Stimulated activated CD4-positive, alpha-beta T cell treated with anti-CD3 and anti-CD28 coated beads, Interleukin-1b, Interleukin-23, amount 100 ng/mL, for 1 hour (primary cell): Measurements from ENCODE around the gene MDN1.
"Not testable (repeated sequence)": the region's sequence is repeated elsewhere in the genome, so short reads cannot be mapped to it uniquely, and the experiment has no call there.

Experiments
- DNase-seq, 2 donors: peaks; one replicate each; pipeline ENCODE4 v3.0.0-alpha.2; 2020; ENCODE audit warnings: low read depth in 2 of 2

Gene MDN1

GRCh38 chr6:89813422-89813821, 6.2 kb downstream of the MDN1 start:
- not testable (repeated sequence) for DNase-seq

- DNase-seq = no peak
Observed at GRCh38 chr6:89807581-89807980, 12.0 kb downstream of the MDN1 start.

DNA sequence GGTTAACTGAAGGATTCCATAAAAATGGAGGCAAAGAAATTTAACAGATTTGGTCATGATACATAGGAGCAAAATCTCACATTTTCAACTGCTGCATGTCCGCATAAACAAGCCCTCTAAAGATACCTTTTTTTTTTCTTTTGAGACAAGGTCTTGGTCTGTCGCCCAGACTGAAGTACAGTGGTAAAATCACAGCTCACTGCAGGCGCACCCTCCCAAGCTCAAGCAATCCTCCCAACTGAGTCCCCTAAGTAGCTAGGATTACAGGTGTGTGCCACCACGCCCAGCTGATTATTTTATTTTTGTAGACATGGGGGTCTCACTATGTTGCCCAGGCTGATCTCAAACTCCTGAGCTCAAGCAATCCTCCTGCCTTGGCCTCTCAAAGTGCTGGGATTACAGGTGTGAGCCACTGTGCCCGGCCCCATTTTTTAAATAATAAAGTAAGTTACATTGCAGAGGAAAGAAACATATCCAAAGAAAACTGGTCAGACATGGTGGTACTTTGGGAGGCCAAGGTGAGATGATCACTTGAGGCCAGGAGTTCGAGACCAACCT, 13.7 kb downstream of the MDN1 start:
- no peak for DNase-seq

DNA sequence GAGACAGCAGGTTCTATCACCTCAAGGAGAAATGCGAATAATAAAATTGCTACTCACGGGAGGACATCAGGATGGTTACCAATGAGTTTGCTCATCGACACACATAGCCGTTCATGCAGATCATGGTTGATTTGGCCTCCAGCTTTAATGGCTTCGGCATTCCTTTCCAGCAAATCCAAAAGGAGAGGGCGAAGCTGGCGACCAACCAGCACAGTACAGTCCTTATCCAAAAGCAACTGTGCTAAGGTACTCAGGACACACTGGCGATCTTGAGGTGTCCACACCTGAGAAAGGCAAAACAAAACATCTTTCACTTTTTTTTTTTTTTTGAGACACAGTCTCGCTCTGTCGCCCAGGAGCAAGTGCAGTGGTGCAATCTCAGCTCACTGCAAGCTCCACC, 16.3 kb downstream of the MDN1 start:
- no peak for DNase-seq

DNA sequence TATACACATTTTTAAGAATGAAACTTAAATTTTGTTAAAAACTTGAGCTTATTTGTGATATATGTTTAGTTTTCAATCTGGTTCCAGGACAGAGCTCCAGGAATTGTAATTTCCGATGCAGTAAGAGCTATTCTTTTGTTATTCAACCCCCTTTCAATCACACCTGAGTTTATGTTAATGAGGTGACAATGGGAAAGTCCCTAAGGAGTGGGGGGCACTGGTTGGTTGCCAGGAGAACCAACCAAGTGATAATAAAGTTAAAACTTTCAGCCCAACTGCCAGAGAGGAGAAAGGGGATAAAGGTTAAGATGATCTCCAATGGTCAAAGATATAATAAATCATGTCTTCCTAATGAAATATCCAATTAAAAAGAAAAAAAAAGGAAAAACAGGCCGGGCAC, 19.8 kb downstream of the MDN1 start:
- DNase-seq = no peak

- DNase-seq = no peak
Observed at GRCh38 chr6:89799096-89799495, 20.5 kb downstream of the MDN1 start.

DNA sequence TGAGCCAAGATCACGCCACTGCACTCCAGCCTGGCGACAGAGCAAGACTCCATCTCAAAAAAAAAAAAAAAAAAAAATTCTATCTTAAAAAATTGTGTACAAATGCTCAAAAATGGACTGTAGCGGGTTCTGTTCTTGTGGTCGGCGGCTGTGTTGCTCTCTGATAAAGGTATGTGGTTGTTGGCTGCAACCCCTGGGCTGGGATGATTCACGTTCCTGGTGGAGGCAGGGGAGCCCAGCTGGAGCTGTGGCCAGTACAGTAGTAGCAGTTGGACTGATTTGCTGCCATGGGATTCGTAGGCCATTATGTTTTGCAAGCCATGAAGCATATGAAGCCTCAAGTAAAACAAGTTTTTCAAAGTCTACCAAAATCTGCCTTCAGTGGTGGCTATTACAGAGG, 22.3 kb downstream of the MDN1 start:
- DNase-seq = no peak

GRCh38 chr6:89794324-89794723, 25.3 kb downstream of the MDN1 start:
- no peak for DNase-seq

DNA sequence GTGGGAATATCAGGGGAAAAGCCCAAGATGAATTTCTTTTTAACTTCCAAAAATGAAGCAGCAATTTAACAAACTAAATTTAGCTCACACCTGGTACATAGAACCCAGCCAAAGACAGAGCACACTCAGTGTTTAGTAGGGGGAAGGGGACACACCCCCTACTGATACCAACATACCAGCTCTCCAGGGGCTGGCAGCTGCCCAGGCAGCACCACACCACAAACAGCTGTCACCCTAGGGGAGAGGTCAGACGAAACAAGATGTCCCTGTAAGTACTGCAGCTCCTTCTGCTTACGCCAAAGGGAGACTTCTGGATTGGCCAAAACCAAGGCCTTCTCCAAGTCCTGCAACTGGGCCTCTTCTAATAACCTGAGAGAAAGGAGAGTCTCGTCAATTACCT, 26.0 kb downstream of the MDN1 start:
- no peak for DNase-seq

DNA sequence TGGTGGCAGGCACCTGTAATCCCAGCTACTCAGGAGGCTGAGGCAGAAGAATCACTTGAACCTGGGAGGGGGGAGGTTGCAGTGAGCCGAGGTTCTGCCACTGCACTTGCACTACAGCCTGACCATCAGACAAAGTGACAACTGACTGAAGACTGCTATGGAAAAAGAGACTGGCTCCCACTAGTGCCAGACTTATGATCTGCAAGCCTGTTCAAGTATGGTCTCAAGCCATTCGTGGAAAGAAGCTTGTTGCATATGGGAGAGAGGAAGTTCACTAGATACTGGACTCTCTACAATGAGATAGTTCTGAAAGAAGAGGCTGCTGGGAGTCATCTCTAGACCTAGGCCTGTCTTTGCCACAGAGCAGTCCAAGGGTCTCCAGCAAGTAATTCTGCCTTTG, 26.7 kb downstream of the MDN1 start:
- no peak for DNase-seq

DNA sequence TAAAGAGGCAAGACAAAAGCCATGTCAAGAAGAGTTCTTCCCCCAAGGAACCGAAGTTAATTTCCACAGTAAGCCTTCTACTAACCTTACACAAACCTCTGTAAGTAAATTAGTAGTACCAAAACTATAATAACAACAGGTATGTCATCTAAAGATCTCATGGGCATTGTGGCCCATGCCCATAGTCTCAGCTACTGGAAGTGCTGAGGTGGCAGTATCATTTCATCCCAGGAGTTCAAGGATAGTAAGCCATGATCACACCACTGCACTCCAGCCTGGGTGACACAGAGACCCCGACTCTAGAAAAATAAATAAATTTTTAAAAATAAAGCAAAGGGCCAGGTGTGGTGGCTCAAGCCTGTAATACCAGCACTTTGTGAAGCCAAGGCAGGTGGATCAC, 29.2 kb downstream of the MDN1 start:
- no peak for DNase-seq

DNA sequence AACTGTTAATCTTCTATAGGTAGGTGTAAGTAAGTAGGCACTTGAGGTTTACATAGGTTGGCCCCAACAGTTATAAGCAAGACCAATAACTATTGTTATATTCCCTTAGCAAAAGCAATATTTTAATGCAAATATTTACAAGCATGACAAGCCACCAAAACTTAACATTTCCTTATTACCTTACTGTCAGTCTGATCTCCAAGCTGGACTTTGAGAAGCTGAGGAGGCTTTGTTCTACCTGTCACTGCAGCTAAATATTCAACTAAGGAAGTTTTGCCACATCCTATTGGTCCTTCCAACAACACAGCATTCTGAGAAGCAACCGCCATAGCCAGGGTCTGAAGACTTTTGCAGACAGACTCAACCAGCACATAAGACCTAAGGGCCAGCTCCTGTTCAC, 29.6 kb downstream of the MDN1 start:
- no peak for DNase-seq

GRCh38 chr6:89787660-89788328, 31.8 kb downstream of the MDN1 start:
- DNase-seq = no peak

DNA sequence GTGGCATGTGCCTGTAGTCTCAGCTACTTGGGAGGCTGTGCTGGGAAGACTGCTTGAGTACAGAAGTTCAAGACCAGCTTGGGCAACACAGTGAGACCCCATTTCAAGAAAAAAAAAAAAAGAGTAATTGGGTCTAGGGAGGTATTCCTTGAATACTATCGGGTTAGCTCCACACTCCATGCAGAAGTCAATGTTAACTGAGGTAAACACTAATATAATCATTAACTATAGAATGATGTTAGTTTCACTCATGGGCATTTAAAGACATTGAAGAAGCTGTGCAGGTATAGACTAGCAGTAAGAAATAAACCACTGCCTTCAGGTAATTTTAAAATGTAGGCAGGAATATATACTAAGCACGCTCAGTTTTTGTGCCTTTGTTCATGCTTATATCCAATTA, 32.6 kb downstream of the MDN1 start:
- no peak for DNase-seq

- DNase-seq = no peak
Observed at GRCh38 chr6:89784838-89785237, 34.8 kb downstream of the MDN1 start.

- not testable (repeated sequence) for DNase-seq
Observed at GRCh38 chr6:89783293-89783692, 36.3 kb downstream of the MDN1 start.

DNA sequence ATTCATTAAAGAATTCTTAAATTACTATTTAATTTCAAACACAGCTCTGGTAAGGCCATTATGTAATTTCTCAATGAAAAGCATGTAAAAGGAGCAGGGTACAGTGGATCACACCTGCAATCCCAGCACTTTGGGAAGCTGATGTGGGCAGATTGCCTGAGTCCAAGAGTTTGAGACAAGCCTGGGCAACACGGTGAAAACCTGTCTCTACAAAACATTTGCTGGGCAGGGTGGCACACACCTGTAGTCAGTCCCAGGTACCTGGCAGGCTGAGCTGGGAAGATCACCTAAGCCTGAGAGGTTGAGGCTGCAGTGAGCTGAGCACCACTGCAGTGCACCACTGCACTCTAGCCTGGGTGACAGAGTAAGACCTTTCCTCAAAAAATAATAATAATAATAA, 37.4 kb downstream of the MDN1 start:
- DNase-seq = no peak

- no peak for DNase-seq
Observed at GRCh38 chr6:89781070-89782034, 38.2 kb downstream of the MDN1 start.

- DNase-seq = no peak
Observed at GRCh38 chr6:89777455-89777854, 42.1 kb downstream of the MDN1 start.

- no peak for DNase-seq
Observed at GRCh38 chr6:89776583-89777233, 42.9 kb downstream of the MDN1 start.

GRCh38 chr6:89775150-89775549, 44.4 kb downstream of the MDN1 start:
- no peak for DNase-seq

DNA sequence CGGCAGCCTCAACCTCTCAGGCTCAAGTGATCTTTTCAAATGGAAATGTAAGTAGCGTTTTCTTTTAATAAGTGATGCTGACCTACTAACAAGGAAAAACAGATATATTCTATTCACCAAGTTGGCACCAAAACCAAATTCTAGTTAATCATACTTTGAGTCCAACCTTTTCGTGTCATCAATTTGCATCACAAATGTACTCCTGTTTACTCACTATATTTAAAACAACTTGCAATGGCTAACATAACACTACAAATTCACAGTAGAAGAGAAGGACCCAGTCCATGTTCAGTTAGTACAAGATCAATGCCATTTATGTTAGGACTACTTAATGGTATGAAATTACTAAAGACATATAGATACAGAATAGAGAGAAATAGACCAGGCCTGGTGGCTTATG, 50.0 kb downstream of the MDN1 start:
- DNase-seq = no peak
